Measurements from ENCODE around the gene CKB. TPM values are rescaled to one million over a fixed set of nuclear protein-coding genes. Genes with fewer than 3 reads are reported as not detected.

CKB gene
- total RNA-seq, 4 donors from 2014 or later, result 190 to 373 (median 266) TPM

GRCh38 chr14:103560691-103561090, 38.1 kb upstream of the CKB start:
- Histone ChIP-seq H3K36me3 (peaks cover 9 to 11% of the 10 kb centered on the region in 2 donors), H3K9me3 (no peaks in the 10 kb centered on the region), H3K4me3 (replicated peaks in 1 of 3) (no peak overlapping the region), H3K4me1 (peaks cover 38 to 67% of the 10 kb centered on the region in 2 donors), H3K27me3 (no peaks in the 10 kb centered on the region), H3K27ac (peak overlapping the region in 1 of 3 donors; percentile 22)
- no peak for DNase-seq
- 76 to 80% methylated on average over 8 of the region's 8 CpGs for WGBS, 2 donors
- intact Hi-C loops (cut with DNase I), result loop anchor here (10.0 kb wide), 1 partner anchor 154 kb away; the partner anchor contains the start of genes XRCC3 and ZFYVE21
- no peak for TF ChIP-seq CTCF (IDR thresholded peaks at IDR 0.05)
- TF ChIP-seq POLR2A (IDR thresholded peaks at IDR 0.05), result no peak

GRCh38 chr14:103559766-103560165, 37.1 kb upstream of the CKB start:
- peaks cover 40 to 68% of the 10 kb centered on the region in 2 donors for H3K4me1 ChIP-seq
- WGBS, 2 donors, result 79 to 88% methylated on average over 9 of the region's 9 CpGs
- intact Hi-C loops (cut with DNase I), result loop anchor here (10.0 kb wide), 1 partner anchor 155 kb away; the partner anchor contains the start of genes XRCC3 and ZFYVE21

GRCh38 chr14:103558071-103558882, 35.6 kb upstream of the CKB start:
- H3K27ac ChIP-seq, result peak overlapping the region; percentile 30 to 68 (median 40)
- H3K27me3 ChIP-seq, result no peaks in the 10 kb centered on the region
- peak in 1 of 2 donors; percentile 14 for TF ChIP-seq POLR2A (IDR thresholded peaks at IDR 0.05)
- TF ChIP-seq CTCF (IDR thresholded peaks at IDR 0.05), result no peak
- H3K36me3 ChIP-seq, result peaks cover 9 to 11% of the 10 kb centered on the region in 2 donors
- DNase-seq, result peak; percentile 46
- WGBS, 2 donors, result 72% methylated on average over 16 of the region's 16 CpGs
- H3K9me3 ChIP-seq, result no peaks in the 10 kb centered on the region
- H3K4me3 ChIP-seq (replicated peaks in 1 of 3), result no peak overlapping the region
- peaks cover 44 to 68% of the 10 kb centered on the region in 2 donors for H3K4me1 ChIP-seq
- intact Hi-C loops (cut with DNase I), result no loop called here

More at GRCh38 chr14:103559766-103560165, 37.1 kb upstream of the CKB start:
- H3K4me3 ChIP-seq (replicated peaks in 1 of 3), result no peak overlapping the region
- peaks cover 9 to 11% of the 10 kb centered on the region in 2 donors for H3K36me3 ChIP-seq
- TF ChIP-seq POLR2A (IDR thresholded peaks at IDR 0.05), result no peak
- no peak for TF ChIP-seq CTCF (IDR thresholded peaks at IDR 0.05)
- peak overlapping the region in 1 of 3 donors; percentile 68 for H3K27ac ChIP-seq
- no peaks in the 10 kb centered on the region for H3K27me3 ChIP-seq
- no peaks in the 10 kb centered on the region for H3K9me3 ChIP-seq
- DNase-seq, result no peak

- no peaks in the 10 kb centered on the region for H3K9me3 ChIP-seq
- intact Hi-C loops (cut with DNase I), result no loop called here
- no peak for DNase-seq
- H3K4me3 ChIP-seq (replicated peaks in 1 of 3), result no peak overlapping the region
- no peak for TF ChIP-seq CTCF (IDR thresholded peaks at IDR 0.05)
- no peak for TF ChIP-seq POLR2A (IDR thresholded peaks at IDR 0.05)
- no peaks in the 10 kb centered on the region for H3K27me3 ChIP-seq
- H3K4me1 ChIP-seq, result peaks cover 55 to 79% of the 10 kb centered on the region in 2 donors
- peaks cover 9 to 11% of the 10 kb centered on the region in 2 donors for H3K36me3 ChIP-seq
- H3K27ac ChIP-seq, result peak overlapping the region; percentile 16 to 68 (median 30)
- 73 to 79% methylated on average over 15 of the region's 15 CpGs for WGBS, 2 donors
These were observed 34.5 kb upstream of the CKB start for GRCh38 chr14:103556946-103557758.
